A673 (cell line): ENCODE results near the gene E2F1.

Experiments
- EZH2 ChIP-seq: fragments of 200-600 bp; sonication (generic); IDR thresholded peaks from 2 replicates; pipeline ENCODE4 v1.6.1; 2017; ENCODE audit warnings: borderline replicate concordance, low read depth, mild to moderate bottlenecking, mixed read lengths, antibody characterized with exemption, low read length; ENCODE audit not compliant: poor library complexity, severe bottlenecking
- TF ChIP-seq, protein P1 (sequence below): fragments of 300-800, 200-600 bp; sonication (generic); conservative IDR thresholded peaks from 2 replicates; pipeline ENCODE4 v1.5.1; 2017; ENCODE audit warnings: low read depth, mild to moderate bottlenecking, antibody characterized with exemption, low read length, moderate library complexity, mixed read lengths

DNA sequence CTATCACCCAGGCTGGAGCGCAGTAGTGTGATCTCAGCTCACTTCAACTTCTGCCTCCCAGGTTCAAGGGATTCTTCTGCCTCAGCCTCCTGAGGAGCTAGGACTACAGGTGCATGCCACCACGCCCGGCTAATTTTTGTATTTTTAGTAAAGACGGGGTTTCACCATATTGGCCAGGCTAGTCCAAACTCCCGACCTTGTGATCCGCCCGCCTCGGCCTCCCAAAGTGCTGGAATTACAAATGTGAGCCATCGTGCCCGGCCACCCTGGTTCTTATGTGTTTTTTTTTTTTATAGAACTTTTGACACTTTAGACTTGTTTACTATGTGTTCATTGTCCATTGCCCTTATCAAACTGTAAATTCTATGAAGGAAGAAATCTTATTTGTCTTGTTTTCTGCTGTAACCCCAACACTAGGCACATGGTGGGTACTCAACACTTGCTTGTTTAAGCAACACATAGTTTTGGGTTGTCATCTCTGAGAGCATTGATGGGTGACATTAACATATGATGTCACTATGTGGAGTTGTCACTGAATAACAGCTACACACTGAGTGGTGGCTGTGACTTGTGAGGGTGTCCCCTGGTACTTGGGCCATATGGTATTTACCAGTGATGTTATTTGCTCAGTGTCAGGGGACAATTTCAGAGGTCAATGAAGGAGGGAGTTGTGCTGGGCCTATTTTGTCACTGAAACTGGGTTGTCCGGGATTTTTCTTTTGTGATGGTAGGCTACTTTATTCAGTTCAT is 35.4 kb upstream of the E2F1 start:
- TF ChIP-seq, protein P1, sequence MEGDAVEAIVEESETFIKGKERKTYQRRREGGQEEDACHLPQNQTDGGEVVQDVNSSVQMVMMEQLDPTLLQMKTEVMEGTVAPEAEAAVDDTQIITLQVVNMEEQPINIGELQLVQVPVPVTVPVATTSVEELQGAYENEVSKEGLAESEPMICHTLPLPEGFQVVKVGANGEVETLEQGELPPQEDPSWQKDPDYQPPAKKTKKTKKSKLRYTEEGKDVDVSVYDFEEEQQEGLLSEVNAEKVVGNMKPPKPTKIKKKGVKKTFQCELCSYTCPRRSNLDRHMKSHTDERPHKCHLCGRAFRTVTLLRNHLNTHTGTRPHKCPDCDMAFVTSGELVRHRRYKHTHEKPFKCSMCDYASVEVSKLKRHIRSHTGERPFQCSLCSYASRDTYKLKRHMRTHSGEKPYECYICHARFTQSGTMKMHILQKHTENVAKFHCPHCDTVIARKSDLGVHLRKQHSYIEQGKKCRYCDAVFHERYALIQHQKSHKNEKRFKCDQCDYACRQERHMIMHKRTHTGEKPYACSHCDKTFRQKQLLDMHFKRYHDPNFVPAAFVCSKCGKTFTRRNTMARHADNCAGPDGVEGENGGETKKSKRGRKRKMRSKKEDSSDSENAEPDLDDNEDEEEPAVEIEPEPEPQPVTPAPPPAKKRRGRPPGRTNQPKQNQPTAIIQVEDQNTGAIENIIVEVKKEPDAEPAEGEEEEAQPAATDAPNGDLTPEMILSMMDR = no peak
- no peak for TF ChIP-seq EZH2
